Measurements from ENCODE around the gene SIGLEC15.

- TF ChIP-seq POLR2AphosphoS5 (IDR thresholded peaks at IDR 0.05) (no peak), CTCF (IDR thresholded peaks at IDR 0.05) (no peak)
These were observed 62.1 kb downstream of the SIGLEC15 start for GRCh38 chr18:45887585-45887984.

Measured in breast epithelium (tissue), 3 donors.